ENCODE measurements around the gene OS9. TPM values are rescaled to one million over a fixed set of nuclear protein-coding genes. Genes with fewer than 3 reads are reported as not detected.

The OS9 gene
- total and polyA plus RNA-seq, 2 of the 4 experiments (the other 2 are of a cell fraction): 159 to 272 TPM

GRCh38 chr12:57764662-57765002 is 70.7 kb downstream of the OS9 start:
- peak overlapping the region; percentile 68 for H3K4me2 ChIP-seq (ENCODE audit: low read depth, low read length)
- no peaks in the 10 kb centered on the region for H3K79me1 ChIP-seq (ENCODE audit: low read depth in 1 of 2, low read length in 2 of 2)

More at GRCh38 chr12:57764662-57765002, 70.7 kb downstream of the OS9 start:
- DNase-seq (no peak), ATAC-seq (ENCODE audit: low read depth) (no peak)
- intact Hi-C loops (cut with micrococcal nuclease) (no loop called here), in situ Hi-C loops (cut with MboI; ENCODE audit: low sequenced_read_pairs) (no loop called here), dilution Hi-C loops (cut with HindIII; ENCODE audit: low sequenced_read_pairs, unreplicated experiment) (no loop called here)
- H2AK9ac ChIP-seq (replicated peaks; ENCODE audit: low read depth, low read length, poor library complexity): peak overlapping the region; percentile 52
- H3K4me1 ChIP-seq (ENCODE audit: control insufficient read depth, insufficient read depth, low read length): peaks cover 8% of the 10 kb centered on the region; the same call in 1 of the 2 replicates
- ChIA-PET POLR2A (ENCODE audit: unreplicated experiment) (no interaction called here), CTCF (no interaction called here)
- H3K27ac ChIP-seq (ENCODE audit: insufficient read depth, low read length): no peak overlapping the region
- H4K5ac ChIP-seq (ENCODE audit: low read depth, low read length): no peak overlapping the region
- no peak overlapping the region; the same call in 1 of the 2 replicates for H3K23ac ChIP-seq (ENCODE audit: low read depth, low read length)
- peaks cover 43% of the 10 kb centered on the region for H3K27me3 ChIP-seq (ENCODE audit: control insufficient read depth, insufficient read depth, low read length)
- H4K91ac ChIP-seq (ENCODE audit: insufficient read depth, low read depth, low read length): no peak overlapping the region
- H2AK5ac ChIP-seq (ENCODE audit: low read depth, low read length): no peak overlapping the region
- H2BK5ac ChIP-seq (ENCODE audit: low read depth, low read length, poor library complexity, severe bottlenecking): no peak overlapping the region
- 0 out of 2 replicates have a peak overlapping the region, but pooled peaks have one; percentile 29 for H3K14ac ChIP-seq (replicated peaks; ENCODE audit: low read depth, low read length)
- WGBS, 2 experiments (ENCODE audit: extremely low coverage in 2 of 2, insufficient read length in 1 of 2): 16% methylated on average over 4 of the region's 17 CpGs; no CpG with 5 or more reads in 1 of the 2 experiments
- H2BK120ac ChIP-seq (ENCODE audit: low read depth, low read length): no peak overlapping the region
- no peak overlapping the region for H3K9ac ChIP-seq (ENCODE audit: low read depth, low read length)
- H3K36me3 ChIP-seq (ENCODE audit: control insufficient read depth, insufficient read depth, low read length): peaks cover 1% of the 10 kb centered on the region; the same call in 1 of the 2 replicates
- no peak overlapping the region for H2BK20ac ChIP-seq (ENCODE audit: low read depth, low read length)
- no peak overlapping the region for H3K56ac ChIP-seq (ENCODE audit: extremely low read depth, insufficient read depth, low read length)
- BruUV-seq (replicated peaks): no TSS peak
- TF ChIP-seq CHD1 (IDR thresholded peaks at IDR 0.05; ENCODE audit: low read depth, low read length): no peak
- no peak for TF ChIP-seq MAZ (IDR thresholded peaks at IDR 0.05; ENCODE audit: borderline replicate concordance, low read depth, low read length)
- 0 out of 2 replicates have a peak, but pooled peaks have one; percentile 3 for TF ChIP-seq BHLHE40 (IDR thresholded peaks at IDR 0.05; ENCODE audit: low read depth, low read length)
- H2AFZ ChIP-seq (replicated peaks; ENCODE audit: low read length, poor library complexity): peak overlapping the region; percentile 82
- H3K9me1 ChIP-seq (ENCODE audit: insufficient read depth, low read length): 0 out of 2 replicates have a peak, but pooled peaks cover 3% of the 10 kb centered on the region
- no peak overlapping the region for H4K8ac ChIP-seq (ENCODE audit: low read depth in 2 of 2, low read length in 2 of 2)
- H3K9me3 ChIP-seq (ENCODE audit: control insufficient read depth, insufficient read depth, low read length): peaks cover 2% of the 10 kb centered on the region; the same call in 1 of the 2 replicates
- H2BK15ac ChIP-seq (ENCODE audit: low read depth, low read length): no peak overlapping the region
- no peak overlapping the region for H3K18ac ChIP-seq (ENCODE audit: low read depth, low read length)
- no peak overlapping the region; the same call in 1 of the 2 replicates for H3K4ac ChIP-seq (ENCODE audit: low read depth, low read length)
- H3K4me3 ChIP-seq (ENCODE audit: insufficient read depth, low read depth, low read length): peak overlapping the region; percentile 35
- H4K20me1 ChIP-seq (ENCODE audit: insufficient read depth, low read length): no peaks in the 10 kb centered on the region

Measured in IMR-90 (cell line).